ENCODE results near the gene TAF12.
A peak's percentile ranks its signal among the peaks of the same experiment; 100 is the strongest.
"Not testable (repeated sequence)": the region's sequence is repeated elsewhere in the genome, so short reads cannot be mapped to it uniquely, and the experiment has no call there.

Gene TAF12

DNA sequence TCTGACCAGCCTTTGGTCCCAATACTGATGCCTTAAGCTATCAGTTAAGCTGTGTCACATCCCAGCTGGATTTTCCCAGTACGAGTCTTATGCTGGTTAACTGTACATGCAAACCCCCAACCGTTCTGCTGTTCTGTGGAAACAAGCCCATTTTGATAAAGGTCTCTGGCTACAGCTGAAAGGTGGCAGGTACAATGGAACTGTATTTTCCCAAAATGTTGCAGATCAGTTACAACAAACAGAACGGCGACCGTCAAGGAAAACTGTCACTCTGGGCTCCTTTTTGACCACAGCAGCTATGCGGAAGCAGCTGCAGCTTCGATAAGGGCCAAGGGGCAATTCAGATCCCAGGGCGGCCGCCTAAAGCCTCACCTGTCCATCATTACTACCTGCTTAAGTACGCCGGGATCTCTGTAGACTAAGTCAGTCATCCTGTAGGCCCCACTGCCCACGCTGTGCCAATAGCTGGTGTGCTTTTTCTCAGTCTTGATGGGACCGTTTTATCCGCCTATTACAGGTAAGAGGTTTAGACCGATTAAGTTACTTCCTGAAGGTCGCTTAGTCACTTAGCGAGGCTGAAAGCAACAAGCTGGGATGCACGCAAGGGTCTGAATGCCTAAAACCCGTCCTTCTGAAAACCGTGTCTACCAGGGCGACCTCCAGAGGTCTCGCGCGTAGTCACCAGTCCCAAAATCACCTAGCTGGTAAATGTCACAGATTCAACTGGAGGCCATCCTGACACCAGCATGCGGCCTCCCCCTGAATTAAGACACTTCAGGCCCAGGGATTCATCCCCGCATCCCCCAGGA lies 61.9 kb downstream of the TAF12 start:
- DNase-seq, result peak; percentile 55

- DNase-seq, result no peak
Measured at GRCh38 chr1:28579401-28579800, 63.5 kb downstream of the TAF12 start.

- no peak for DNase-seq
Measured at GRCh38 chr1:28578696-28579218, 64.1 kb downstream of the TAF12 start.

- no peak for DNase-seq
Measured at GRCh38 chr1:28577738-28578536, 64.9 kb downstream of the TAF12 start.

DNA sequence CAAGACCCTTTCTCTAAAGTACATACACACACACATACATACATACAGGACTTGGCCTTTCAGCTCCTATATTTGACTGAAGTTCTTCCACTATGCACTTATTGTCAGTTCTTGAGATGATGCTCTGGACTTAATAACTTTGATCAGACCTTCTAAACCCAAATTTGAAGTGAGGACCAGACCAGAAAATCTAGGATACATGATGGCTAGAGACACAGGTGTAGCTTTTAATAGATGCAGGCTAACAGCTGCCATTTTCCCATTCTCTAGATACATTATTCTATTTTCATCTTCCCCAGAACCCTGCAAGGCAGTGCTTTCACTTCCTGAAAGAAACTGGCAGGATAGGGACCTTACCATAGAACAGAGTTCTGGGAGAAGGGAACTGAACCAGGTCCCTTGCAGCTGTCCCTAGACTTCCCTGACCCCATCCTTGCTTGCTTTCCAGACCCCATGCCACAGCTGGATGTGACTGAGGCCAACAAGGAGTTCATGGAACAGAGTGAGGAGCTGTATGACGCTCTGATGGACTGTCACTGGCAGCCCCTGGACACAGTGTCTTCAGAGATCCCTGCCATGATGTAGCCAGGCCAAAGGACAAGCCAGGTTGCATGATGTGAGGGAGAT lies 65.7 kb downstream of the TAF12 start:
- DNase-seq, result no peak

GRCh38 chr1:28573564-28573963 lies 69.3 kb downstream of the TAF12 start:
- DNase-seq, result no peak

DNA sequence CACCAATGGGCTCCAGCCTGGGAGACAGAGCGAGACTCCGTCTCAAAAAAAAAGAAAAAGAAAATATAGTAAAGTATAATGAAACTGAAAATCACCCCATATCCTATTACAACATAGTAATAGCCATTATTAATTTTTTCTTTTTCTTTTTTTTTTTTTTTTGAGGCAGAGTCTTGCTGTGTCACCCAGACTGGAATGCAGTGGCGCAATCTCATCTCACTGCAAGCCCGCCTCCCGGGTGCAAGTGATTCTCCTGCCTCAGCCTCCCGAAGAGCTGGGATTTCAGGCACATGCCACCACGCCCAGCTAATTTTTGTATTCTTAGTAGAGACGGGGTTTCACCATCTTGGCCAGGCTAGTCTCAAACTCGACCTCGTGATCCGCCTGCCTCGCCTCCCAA lies 70.0 kb downstream of the TAF12 start:
- DNase-seq, result not testable (repeated sequence)

DNA sequence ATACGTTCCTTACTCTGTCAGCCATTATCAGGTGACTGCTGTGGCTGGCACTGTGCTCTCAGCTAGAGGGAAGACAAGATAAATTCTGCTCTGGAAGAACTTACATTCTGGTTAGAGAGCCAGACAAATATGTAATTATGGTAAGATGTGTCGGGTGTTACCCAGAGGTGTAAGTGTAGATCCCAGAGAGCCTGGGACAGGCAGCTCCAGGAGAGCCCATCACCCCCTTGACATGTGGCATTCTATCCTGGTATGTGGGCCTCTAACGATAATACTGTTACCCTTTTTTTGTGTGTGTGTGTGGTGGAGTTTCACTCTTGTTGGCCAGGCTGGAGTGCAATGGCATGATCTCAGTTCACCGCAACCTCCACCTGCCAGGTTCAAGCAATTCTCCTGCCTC lies 71.0 kb downstream of the TAF12 start:
- DNase-seq, result no peak

GRCh38 chr1:28566931-28567330 lies 75.9 kb downstream of the TAF12 start:
- no peak for DNase-seq

DNA sequence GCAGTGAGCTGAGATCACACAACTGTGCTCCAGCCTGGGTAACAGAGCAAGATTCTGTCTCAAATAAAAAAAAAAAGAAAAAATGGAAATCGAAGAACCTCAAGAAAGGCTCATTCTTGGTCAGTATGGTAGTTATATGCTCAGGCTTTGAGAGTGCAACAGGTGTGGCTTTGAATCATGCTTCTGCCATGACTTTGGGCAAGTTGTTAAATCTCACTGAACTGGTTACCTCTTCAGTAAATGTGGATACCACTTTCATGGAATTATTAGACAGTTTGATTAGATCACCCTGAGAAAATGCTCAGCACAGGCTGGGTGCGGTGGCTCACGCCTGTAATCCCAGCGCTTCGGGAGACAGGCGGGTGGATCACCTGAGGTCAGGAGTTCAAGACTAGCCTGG lies 77.1 kb downstream of the TAF12 start:
- no peak for DNase-seq

GRCh38 chr1:28565040-28565439 lies 77.8 kb downstream of the TAF12 start:
- no peak for DNase-seq

- DNase-seq, result no peak
Measured at GRCh38 chr1:28564310-28564709, 78.6 kb downstream of the TAF12 start.

GRCh38 chr1:28560886-28561285 lies 82.0 kb downstream of the TAF12 start:
- DNase-seq, result no peak

Data from activated CD4-positive, alpha-beta T cell treated with anti-CD3 and anti-CD28 coated beads, Interleukin-2, amount 50 U/mL, for 1 hour (primary cell).